ENCODE data around the gene ESR2.

ESR2 gene

GRCh38 chr14:64092940-64093339 is 201.2 kb downstream of the ESR2 start:
- in situ Hi-C loops (cut with MboI; ENCODE audit: low pct_unique_long_range_greater_than_20kb, low sequenced_read_pairs, unreplicated experiment) = no loop called here
- TF ChIP-seq CTCF (IDR thresholded peaks at IDR 0.05; ENCODE audit: extremely low read depth, insufficient read depth, missing control alignments) = no peak
- no peak for DNase-seq (ENCODE audit: low spot score)

- no peak for TF ChIP-seq CTCF (IDR thresholded peaks at IDR 0.05; ENCODE audit: extremely low read depth, insufficient read depth, missing control alignments)
- DNase-seq (ENCODE audit: low spot score) = no peak
- in situ Hi-C loops (cut with MboI; ENCODE audit: low pct_unique_long_range_greater_than_20kb, low sequenced_read_pairs, unreplicated experiment) = no loop called here
Measured at GRCh38 chr14:64092338-64092737, 201.8 kb downstream of the ESR2 start.

- DNase-seq (ENCODE audit: low spot score) = no peak
- TF ChIP-seq CTCF (IDR thresholded peaks at IDR 0.05; ENCODE audit: extremely low read depth, insufficient read depth, missing control alignments) = no peak
- in situ Hi-C loops (cut with MboI; ENCODE audit: low pct_unique_long_range_greater_than_20kb, low sequenced_read_pairs, unreplicated experiment) = no loop called here
Measured at GRCh38 chr14:64091217-64091616, 203.0 kb downstream of the ESR2 start.

GRCh38 chr14:64089920-64090319 is 204.3 kb downstream of the ESR2 start:
- no peak for TF ChIP-seq CTCF (IDR thresholded peaks at IDR 0.05; ENCODE audit: extremely low read depth, insufficient read depth, missing control alignments)
- DNase-seq (ENCODE audit: low spot score) = no peak
- in situ Hi-C loops (cut with MboI; ENCODE audit: low pct_unique_long_range_greater_than_20kb, low sequenced_read_pairs, unreplicated experiment) = no loop called here

GRCh38 chr14:64088647-64088964 is 205.6 kb downstream of the ESR2 start:
- no peak for DNase-seq (ENCODE audit: low spot score)
- no peak for TF ChIP-seq CTCF (IDR thresholded peaks at IDR 0.05; ENCODE audit: extremely low read depth, insufficient read depth, missing control alignments)
- in situ Hi-C loops (cut with MboI; ENCODE audit: low pct_unique_long_range_greater_than_20kb, low sequenced_read_pairs, unreplicated experiment) = no loop called here

GRCh38 chr14:64082837-64083236 is 211.3 kb downstream of the ESR2 start:
- in situ Hi-C loops (cut with MboI; ENCODE audit: low pct_unique_long_range_greater_than_20kb, low sequenced_read_pairs, unreplicated experiment) = no loop called here
- DNase-seq (ENCODE audit: low spot score) = no peak
- TF ChIP-seq CTCF (IDR thresholded peaks at IDR 0.05; ENCODE audit: extremely low read depth, insufficient read depth, missing control alignments) = no peak

- in situ Hi-C loops (cut with MboI; ENCODE audit: low pct_unique_long_range_greater_than_20kb, low sequenced_read_pairs, unreplicated experiment) = no loop called here
- TF ChIP-seq CTCF (IDR thresholded peaks at IDR 0.05; ENCODE audit: extremely low read depth, insufficient read depth, missing control alignments) = no peak
- DNase-seq (ENCODE audit: low spot score) = no peak
Measured at GRCh38 chr14:64081174-64081746, 212.9 kb downstream of the ESR2 start.
